ENCODE measurements around the gene SKI. TPM values are rescaled to one million over a fixed set of nuclear protein-coding genes. Genes with fewer than 3 reads are reported as not detected.

The SKI gene
- total RNA-seq, 4 donors from 2014 or later: 35.3 to 54.0 (median 47.3) TPM

DNA sequence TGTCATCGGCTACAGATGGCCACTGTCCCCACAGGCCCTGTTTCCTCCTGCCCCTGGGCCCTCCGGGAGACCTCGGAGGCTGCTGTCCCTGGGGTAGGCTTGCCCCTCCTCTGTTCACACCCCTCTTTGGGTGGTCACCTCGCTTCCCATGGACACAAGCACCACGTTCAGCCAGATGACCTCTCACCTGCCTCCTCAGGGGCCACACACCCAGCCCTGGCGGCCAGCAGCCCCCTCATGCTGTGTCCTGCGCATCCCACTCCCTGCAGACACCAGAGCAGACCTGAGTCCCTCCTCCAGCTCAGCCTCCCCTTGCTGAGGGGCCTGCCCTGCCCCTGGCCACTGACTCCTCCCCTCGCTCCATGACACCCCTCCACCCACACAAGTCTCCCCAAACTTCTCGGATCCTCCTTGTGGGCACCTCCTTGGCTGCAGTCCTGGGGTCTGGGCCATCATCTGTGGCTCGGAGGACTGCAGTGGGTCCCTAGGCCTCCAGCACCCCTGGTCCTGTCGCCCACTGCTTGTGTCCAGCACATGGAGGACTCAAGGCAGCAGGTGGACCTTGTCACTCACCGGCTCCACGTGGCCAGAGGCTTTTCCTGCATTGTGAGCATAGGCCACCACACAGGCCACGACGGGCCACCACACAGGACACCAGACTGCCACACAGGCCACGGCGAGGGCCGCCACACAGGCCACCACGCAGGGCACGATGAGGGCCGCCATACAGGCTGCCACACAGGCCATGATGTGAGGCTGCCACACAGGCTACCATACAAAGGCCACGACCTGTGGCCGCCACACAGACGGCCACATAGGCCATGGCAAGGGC, 112.2 kb downstream of the SKI start:
- no peak for DNase-seq (ENCODE audit: low spot score)
- TF ChIP-seq, protein P1, sequence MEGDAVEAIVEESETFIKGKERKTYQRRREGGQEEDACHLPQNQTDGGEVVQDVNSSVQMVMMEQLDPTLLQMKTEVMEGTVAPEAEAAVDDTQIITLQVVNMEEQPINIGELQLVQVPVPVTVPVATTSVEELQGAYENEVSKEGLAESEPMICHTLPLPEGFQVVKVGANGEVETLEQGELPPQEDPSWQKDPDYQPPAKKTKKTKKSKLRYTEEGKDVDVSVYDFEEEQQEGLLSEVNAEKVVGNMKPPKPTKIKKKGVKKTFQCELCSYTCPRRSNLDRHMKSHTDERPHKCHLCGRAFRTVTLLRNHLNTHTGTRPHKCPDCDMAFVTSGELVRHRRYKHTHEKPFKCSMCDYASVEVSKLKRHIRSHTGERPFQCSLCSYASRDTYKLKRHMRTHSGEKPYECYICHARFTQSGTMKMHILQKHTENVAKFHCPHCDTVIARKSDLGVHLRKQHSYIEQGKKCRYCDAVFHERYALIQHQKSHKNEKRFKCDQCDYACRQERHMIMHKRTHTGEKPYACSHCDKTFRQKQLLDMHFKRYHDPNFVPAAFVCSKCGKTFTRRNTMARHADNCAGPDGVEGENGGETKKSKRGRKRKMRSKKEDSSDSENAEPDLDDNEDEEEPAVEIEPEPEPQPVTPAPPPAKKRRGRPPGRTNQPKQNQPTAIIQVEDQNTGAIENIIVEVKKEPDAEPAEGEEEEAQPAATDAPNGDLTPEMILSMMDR (IDR thresholded peaks at IDR 0.05): no peak
- ATAC-seq (ENCODE audit: low FRiP score): no peak

DNA sequence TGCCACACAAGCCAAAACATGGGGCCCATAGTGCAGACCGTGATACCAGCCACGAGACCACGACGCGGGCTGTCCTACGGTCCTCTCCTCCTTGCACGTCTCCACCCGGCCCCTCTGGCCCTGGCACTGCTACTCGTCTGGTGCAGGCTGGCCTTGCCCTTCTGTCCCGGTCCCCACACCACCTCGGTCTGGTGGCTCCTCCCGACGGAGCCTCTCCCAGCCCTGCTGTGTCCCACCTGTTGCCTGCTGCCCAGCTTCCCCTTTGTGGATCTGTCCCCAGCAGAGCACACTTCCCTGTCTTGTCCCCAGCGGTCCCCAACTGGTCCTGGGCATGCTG, 112.8 kb downstream of the SKI start:
- DNase-seq (ENCODE audit: low spot score): no peak
- TF ChIP-seq, protein P1 (IDR thresholded peaks at IDR 0.05): no peak
- no peak for ATAC-seq (ENCODE audit: low FRiP score)

DNA sequence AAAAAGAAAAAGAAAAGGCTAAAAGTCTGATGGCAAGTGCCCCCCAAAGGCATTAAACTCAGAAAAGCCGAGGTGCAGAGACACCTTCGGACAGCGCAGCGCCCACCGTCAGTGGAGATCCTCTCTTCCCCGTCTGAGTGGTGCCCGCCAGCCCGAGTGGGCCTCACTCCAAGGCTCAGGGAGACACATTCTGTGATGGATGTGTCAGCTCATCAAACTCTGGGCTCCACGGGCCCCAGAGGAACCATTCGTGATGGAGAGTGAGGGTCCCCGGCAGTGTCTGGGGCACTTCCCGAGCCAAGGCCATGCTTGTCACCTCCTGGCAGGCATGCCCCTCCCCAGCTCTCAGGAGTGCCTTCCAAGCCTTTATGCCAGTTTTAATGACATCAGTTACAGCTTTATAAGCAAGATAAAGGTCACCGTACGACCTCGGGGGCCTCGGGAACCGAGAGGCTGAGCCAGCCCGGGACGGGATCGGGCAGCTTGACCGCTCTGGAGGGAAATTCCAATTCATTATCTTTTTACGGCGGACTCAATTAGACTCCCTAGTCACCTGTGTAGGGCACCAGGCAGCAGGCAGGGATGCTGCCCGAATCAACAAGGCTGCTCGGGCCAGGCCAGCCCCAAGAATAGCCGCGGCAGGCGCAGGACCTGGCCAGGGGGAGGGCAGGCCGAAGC, 113.7 kb downstream of the SKI start:
- no peak for DNase-seq (ENCODE audit: low spot score)
- TF ChIP-seq, protein P1 (IDR thresholded peaks at IDR 0.05): no peak
- ATAC-seq (ENCODE audit: low FRiP score): no peak

DNA sequence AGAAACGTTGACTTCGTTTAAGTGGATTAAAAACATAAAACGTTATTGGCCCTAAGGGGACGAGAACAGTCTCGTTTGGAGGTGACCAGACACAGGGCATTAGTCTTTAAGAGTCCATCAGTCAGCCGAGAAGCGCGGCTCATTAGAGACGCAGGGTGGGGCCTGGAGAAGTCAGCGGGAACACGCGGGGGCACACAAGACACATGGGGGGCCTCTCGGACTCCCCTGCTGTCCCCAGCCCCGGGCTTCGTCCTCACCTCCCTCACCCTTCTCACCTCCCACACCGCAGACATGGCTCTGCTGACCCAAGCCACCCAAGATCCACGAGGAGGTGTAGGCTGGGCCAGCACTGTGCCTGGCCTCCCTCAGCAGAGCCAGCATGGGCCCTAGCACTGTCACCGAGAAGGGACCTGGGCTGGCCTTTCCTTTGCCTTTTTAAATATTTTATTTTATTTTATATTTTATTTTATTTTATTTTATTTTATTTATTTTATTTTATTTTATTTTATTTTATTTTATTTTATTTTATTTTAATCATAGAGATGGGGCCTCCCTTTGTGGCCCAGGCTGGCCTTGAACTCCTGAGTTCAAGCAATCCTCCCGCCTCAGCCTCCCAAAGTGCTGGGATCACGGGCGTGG, 114.4 kb downstream of the SKI start:
- no peak for DNase-seq (ENCODE audit: low spot score)
- TF ChIP-seq, protein P1 (IDR thresholded peaks at IDR 0.05): no peak
- no peak for ATAC-seq (ENCODE audit: low FRiP score)

DNA sequence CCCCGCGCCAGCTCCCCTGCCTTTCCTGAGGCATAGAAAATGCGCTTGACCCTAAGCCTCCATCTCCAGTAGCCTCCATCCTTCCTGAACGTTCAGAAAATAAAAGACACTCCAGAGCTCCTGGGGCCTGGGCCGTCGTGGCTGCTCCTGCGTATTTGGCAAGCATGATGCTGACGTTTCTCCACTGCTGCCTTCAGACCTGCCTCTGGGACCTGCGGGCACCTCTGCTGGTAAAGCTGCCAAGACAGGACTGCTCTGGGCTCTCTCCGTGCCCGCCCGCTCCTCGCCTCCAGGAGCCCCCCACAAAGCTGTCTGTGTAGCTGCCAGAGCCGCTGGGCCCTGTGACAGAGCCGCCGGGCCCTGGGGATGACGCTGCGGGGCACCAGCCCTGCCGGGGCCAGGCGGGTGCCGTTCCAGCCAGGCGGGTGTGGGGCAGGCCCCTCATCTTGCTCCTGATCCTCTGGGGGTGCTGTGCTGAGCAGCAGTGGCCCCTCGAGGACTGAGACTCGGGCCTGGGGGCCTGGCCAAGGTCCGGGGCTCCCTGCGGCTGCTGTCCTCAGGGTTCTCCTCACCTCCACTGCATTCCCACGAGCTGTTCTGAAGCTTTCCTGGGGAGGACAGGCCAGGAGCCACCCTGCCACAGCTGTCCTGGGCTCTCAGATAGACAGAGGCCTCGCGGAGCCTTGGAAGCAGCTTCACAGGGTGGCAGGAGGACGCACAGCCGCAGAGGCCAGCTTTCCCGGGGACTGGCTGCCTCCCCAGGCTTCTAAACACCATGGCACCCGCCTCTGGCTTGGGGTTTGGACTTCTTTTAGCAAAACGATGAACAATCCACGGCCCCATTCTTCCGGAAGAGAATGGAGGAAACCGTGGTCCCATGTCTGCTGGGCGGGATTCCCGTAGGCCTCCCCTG, 115.2 kb downstream of the SKI start:
- ATAC-seq (ENCODE audit: low FRiP score): no peak
- DNase-seq (ENCODE audit: low spot score): no peak
- TF ChIP-seq, protein P1 (IDR thresholded peaks at IDR 0.05): no peak

DNA sequence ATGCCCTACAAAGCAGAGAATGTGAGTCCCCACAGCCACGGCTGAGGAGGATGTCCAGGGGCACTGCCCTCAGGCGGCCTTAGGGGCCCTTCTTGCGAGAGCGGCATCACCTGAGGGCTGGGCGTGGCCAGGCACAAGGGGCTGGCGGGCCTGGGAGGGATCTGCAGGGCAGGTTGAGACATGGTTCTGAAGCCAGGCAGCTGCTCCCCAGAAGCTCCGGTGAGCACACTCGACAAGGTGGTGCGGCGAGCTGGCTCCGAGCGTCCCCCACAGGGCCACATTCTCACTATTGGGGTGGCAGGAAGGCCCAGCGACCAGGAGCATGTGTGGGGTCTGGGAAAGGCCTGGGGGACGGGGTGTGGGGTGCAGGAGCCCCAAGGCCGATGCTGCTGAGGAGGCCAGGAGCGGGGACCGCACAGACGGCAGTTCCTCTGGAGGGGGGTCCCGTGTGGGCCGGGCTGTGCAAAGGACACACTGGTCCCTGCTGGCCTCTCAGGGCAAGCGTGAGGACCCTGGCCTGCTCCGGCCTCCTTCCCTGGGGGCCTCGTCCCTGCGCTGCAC, 116.1 kb downstream of the SKI start:
- TF ChIP-seq, protein P1 (IDR thresholded peaks at IDR 0.05): no peak
- no peak for DNase-seq (ENCODE audit: low spot score)
- ATAC-seq (ENCODE audit: low FRiP score): no peak

Data from omental fat pad (tissue), 4 donors.